HCT116 (cell line): ENCODE results near the gene HS6ST3. TPM values are rescaled to one million over a fixed set of nuclear protein-coding genes. Genes with fewer than 3 reads are reported as not detected.
"Not testable (repeated sequence)": the region's sequence is repeated elsewhere in the genome, so short reads cannot be mapped to it uniquely, and the experiment has no call there.

Source experiments
- ATAC-seq: fragments of 200-7000 bp; cut with Tn5 transposase; 2 replicates; pipeline ENCODE4 v1.9.1; 2020; ENCODE audit warnings: mild to moderate bottlenecking, moderate library complexity
- BruUV-seq: library from RNA; stranded (reverse); fragments of 400-500 nt; replicated peaks from 2 replicates; lab custom pipeline; 2021; lab: Mats Ljungman, UMichigan
- CTCF ChIA-PET: fragments of 300-600 bp; sonication (Branson Sonifier 250); formaldehyde crosslinking; loops from one replicate; lab custom pipeline; 2021; ENCODE audit warnings: antibody characterized with exemption; lab: Charles Lee
- POLR2A ChIA-PET: fragments of 300-600, 350-600 bp; sonication (Branson Sonifier 250); formaldehyde crosslinking; loops from one replicate; lab custom pipeline; 2021; ENCODE audit warnings: antibody characterized with exemption; lab: Charles Lee
- RAD21 ChIA-PET, 2 experiments: fragments of 300-600 bp; sonication (Branson Sonifier 250); formaldehyde crosslinking; loops; one replicate each; lab custom pipeline; 2023; ENCODE audit warnings: low total read pairs in 2 of 2; ENCODE audit not compliant: uncharacterized antibody in 2 of 2, unreplicated experiment in 2 of 2, low non-redundant PET in 1 of 2; lab: Charles Lee
- DNase-seq: peaks from one replicate; pipeline ENCODE4 v3.0.0-alpha.2; 2010; ENCODE audit warnings: low read depth, low spot score
- H2AFZ ChIP-seq: fragments of 200-600 bp; shearing (Covaris generic), sonication (generic); 2 replicates; pipeline ENCODE4 v1.6.1; 2017; ENCODE audit warnings: low read depth, mixed run types, mixed read lengths, antibody characterized with exemption, low read length; ENCODE audit not compliant: poor library complexity, severe bottlenecking
- H3K27ac ChIP-seq: 2 replicates; pipeline ENCODE4 v1.5.1; 2012; ENCODE audit warnings: low read depth, low read length
- H3K27me3 ChIP-seq: fragments of 200-600 bp; sonication (generic); 2 replicates; pipeline ENCODE4 v1.6.1; 2016; ENCODE audit warnings: mixed run types, low read length, mixed read lengths; ENCODE audit not compliant: insufficient read depth
- H3K36me3 ChIP-seq, 2 experiments: fragments of 200-500 bp in 1 of 2; fragments of 200-600 bp in 1 of 2; sonication (Bioruptor generic) in 1 of 2; sonication (generic) in 1 of 2; 2 replicates each; pipeline versions ENCODE4 v1.5.1 to v1.6.1; 2014 to 2016; ENCODE audit warnings: low read length in 2 of 2, inconsistent platforms in 1 of 2, mixed read lengths in 1 of 2, mixed run types in 1 of 2; ENCODE audit not compliant: insufficient read depth in 2 of 2, control insufficient read depth in 1 of 2
- H3K4me1 ChIP-seq, 2 experiments: fragments of 200-600 bp in 1 of 2; sonication (generic) in 1 of 2; 2 replicates each; pipeline versions ENCODE4 v1.5.1 to v1.6.1; 2012 to 2017; ENCODE audit warnings: low read length in 2 of 2, inconsistent platforms in 1 of 2, mild to moderate bottlenecking in 1 of 2, mixed read lengths in 1 of 2, mixed run types in 1 of 2, moderate library complexity in 1 of 2; ENCODE audit not compliant: insufficient read depth in 2 of 2, control insufficient read depth in 1 of 2
- H3K4me2 ChIP-seq: fragments of 200-600 bp; sonication (generic); 2 replicates; pipeline ENCODE4 v1.6.1; 2017; ENCODE audit warnings: mixed run types, low read length, mixed read lengths
- H3K4me3 ChIP-seq, 2 experiments: fragments of 200-600 bp in 1 of 2; sonication (generic) in 1 of 2; replicated peaks in 1 of 2; 2 replicates each; pipeline ENCODE4 v1.5.1; 2011 to 2016; ENCODE audit warnings: low read length in 2 of 2, control low read depth in 1 of 2, low read depth in 1 of 2, mild to moderate bottlenecking in 1 of 2, mixed read lengths in 1 of 2, mixed run types in 1 of 2
- H3K79me2 ChIP-seq: fragments of 200-600 bp; sonication (generic); 2 replicates; pipeline ENCODE4 v1.6.1; 2017; ENCODE audit warnings: mild to moderate bottlenecking, mixed run types, low read length, moderate library complexity, mixed read lengths; ENCODE audit not compliant: insufficient read depth
- H3K9ac ChIP-seq: fragments of 200-600 bp; sonication (generic); 2 replicates; pipeline ENCODE4 v1.6.1; 2016; ENCODE audit warnings: low read length, mixed read lengths
- H3K9me2 ChIP-seq: fragments of 200-600 bp; sonication (generic), shearing (Covaris generic); 2 replicates; pipeline ENCODE4 v1.6.1; 2017; ENCODE audit warnings: mixed run types, mild to moderate bottlenecking, moderate library complexity; ENCODE audit not compliant: insufficient read depth
- H3K9me3 ChIP-seq, 2 experiments: fragments of 200-500 bp in 1 of 2; fragments of 200-600 bp in 1 of 2; sonication (Bioruptor generic) in 1 of 2; sonication (generic) in 1 of 2; 2 replicates each; pipeline ENCODE4 v1.6.1; 2014 to 2017; ENCODE audit warnings: low read length in 2 of 2, mixed read lengths in 2 of 2, inconsistent platforms in 1 of 2, low read depth in 1 of 2, mild to moderate bottlenecking in 1 of 2, mixed run types in 1 of 2, moderate library complexity in 1 of 2; ENCODE audit not compliant: control insufficient read depth in 1 of 2, insufficient read depth in 1 of 2
- H4K20me1 ChIP-seq: fragments of 200-600 bp; sonication (generic), shearing (Covaris generic); 2 replicates; pipeline ENCODE4 v1.6.1; 2017; ENCODE audit warnings: mixed run types, mild to moderate bottlenecking, moderate library complexity; ENCODE audit not compliant: insufficient read depth
- JUND ChIP-seq: IDR thresholded peaks from 2 replicates; pipeline ENCODE4 v1.6.1; 2012
- MAX ChIP-seq: IDR thresholded peaks from 2 replicates; pipeline ENCODE4 v1.6.1; 2012
- RAD21 ChIP-seq: IDR thresholded peaks from 2 replicates; pipeline ENCODE4 v1.6.1; 2012; ENCODE audit warnings: low read depth, mild to moderate bottlenecking
- REST ChIP-seq: IDR thresholded peaks from 2 replicates; pipeline ENCODE4 v1.6.1; 2012; ENCODE audit warnings: low read depth
- SIN3A ChIP-seq: IDR thresholded peaks from 2 replicates; pipeline ENCODE4 v1.6.1; 2012; ENCODE audit warnings: low read depth
- SP1 ChIP-seq: IDR thresholded peaks from 2 replicates; pipeline ENCODE4 v1.6.1; 2012; ENCODE audit warnings: low read depth
- ZBTB33 ChIP-seq: IDR thresholded peaks from 2 replicates; pipeline ENCODE4 v1.6.1; 2011; ENCODE audit warnings: mild to moderate bottlenecking, low read length, moderate library complexity; ENCODE audit not compliant: insufficient replicate concordance; ENCODE audit errors: extremely low read depth
- ZNF274 ChIP-seq: fragments of 200-500 bp; sonication (Bioruptor generic); IDR thresholded peaks from 2 replicates; pipeline ENCODE4 v1.6.1; 2014; ENCODE audit warnings: mild to moderate bottlenecking, low read depth, low read length, inconsistent platforms
- intact Hi-C: fragments of 100-400 bp; cut with micrococcal nuclease; formaldehyde crosslinking; loops from 2 replicates; pipeline ENCODE4 v1.10.0; 2022
- total RNA-seq: library from RNA; stranded (reverse); gene quantifications from one replicate; pipeline ENCODE4 v1.2.1, GENCODE V29; 2021; ENCODE audit not compliant: unreplicated experiment

The HS6ST3 gene
- total RNA-seq, 1 experiment from 2014 or later: 0.10 TPM

GRCh38 chr13:96104516-96104915 lies 14.6 kb downstream of the HS6ST3 start:
- intact Hi-C loops: no loop called here
- no peak overlapping the region for H3K27ac ChIP-seq
- TF ChIP-seq SIN3A: no peak
- no peak for TF ChIP-seq REST
- no peak for TF ChIP-seq MAX
- TF ChIP-seq ZNF274: no peak
- TF ChIP-seq RAD21: no peak
- no peak for TF ChIP-seq JUND
- TF ChIP-seq SP1: no peak
- TF ChIP-seq ZBTB33: no peak
- H3K27me3 ChIP-seq: no peaks in the 10 kb centered on the region
- no peaks in the 10 kb centered on the region for H3K9me3 ChIP-seq
- no peak overlapping the region for H2AFZ ChIP-seq
- POLR2A ChIA-PET: no interaction called here
- no peaks in the 10 kb centered on the region for H3K79me2 ChIP-seq
- RAD21 ChIA-PET: no interaction called here
- no peaks in the 10 kb centered on the region for H3K4me1 ChIP-seq
- no peaks in the 10 kb centered on the region for H4K20me1 ChIP-seq
- DNase-seq (no peak), ATAC-seq (no peak)
- no peak overlapping the region for H3K4me2 ChIP-seq
- no peak overlapping the region for H3K9ac ChIP-seq
- H3K4me3 ChIP-seq: no peak overlapping the region
- H3K9me2 ChIP-seq: no peaks in the 10 kb centered on the region
- BruUV-seq: no TSS peak
- no peaks in the 10 kb centered on the region for H3K36me3 ChIP-seq
- CTCF ChIA-PET: no interaction called here

- H3K9me3 ChIP-seq, BruUV-seq, H3K79me2 ChIP-seq, CTCF ChIA-PET, H3K4me1 ChIP-seq, H4K20me1 ChIP-seq, DNase-seq, H3K4me2 ChIP-seq, RAD21 ChIA-PET, H3K9ac ChIP-seq, H3K36me3 ChIP-seq, H3K27ac ChIP-seq, intact Hi-C loops, POLR2A ChIA-PET, ATAC-seq, H3K4me3 ChIP-seq, H3K9me2 ChIP-seq, H2AFZ ChIP-seq, H3K27me3 ChIP-seq: not testable (repeated sequence)
These were observed 18.2 kb downstream of the HS6ST3 start for GRCh38 chr13:96108072-96108471.
